ENCODE data around the gene ZNF835. TPM values are rescaled to one million over a fixed set of nuclear protein-coding genes. Genes with fewer than 3 reads are reported as not detected.

Gene ZNF835
- total and polyA plus RNA-seq, 2 of the 13 experiments (the other 11 are each of a cell fraction or from before 2014, with no cell fraction given) = not detected

GRCh38 chr19:56637976-56638555 is 33.5 kb downstream of the ZNF835 start (continued):
- peak; percentile 100 for TF ChIP-seq ZNF615 (CRISPR knock-in tag; IDR thresholded peaks at IDR 0.05; ENCODE audit: borderline replicate concordance)
- TF ChIP-seq ZNF407 (CRISPR knock-in tag; IDR thresholded peaks at IDR 0.05; ENCODE audit: not compliant biosample characterization) = peak; percentile 97
- peak; percentile 99 for TF ChIP-seq ZNF441 (CRISPR knock-in tag; IDR thresholded peaks at IDR 0.05; ENCODE audit: borderline replicate concordance)
- TF ChIP-seq ZNF83 (CRISPR knock-in tag; IDR thresholded peaks at IDR 0.05; ENCODE audit: borderline replicate concordance) = peak; percentile 100
- peak; percentile 77; the same call in 1 of the 2 replicates for TF ChIP-seq DR1 (CRISPR knock-in tag; IDR thresholded peaks at IDR 0.05)
- TF ChIP-seq FIP1L1 (IDR thresholded peaks at IDR 0.05; ENCODE audit: borderline replicate concordance, insufficient read depth, low read depth, low read length) = no peak
- TF ChIP-seq XRCC5 (optimal IDR thresholded peaks at IDR 0.05; ENCODE audit: low read length) = peak; percentile 80
- peak; percentile 98 for TF ChIP-seq HMGXB3 (CRISPR knock-in tag; IDR thresholded peaks at IDR 0.05; ENCODE audit: borderline replicate concordance)
- peak; percentile 94 for TF ChIP-seq YEATS2 (CRISPR knock-in tag; IDR thresholded peaks at IDR 0.05; ENCODE audit: borderline replicate concordance)
- TF ChIP-seq ETV6 (CRISPR knock-in tag; conservative IDR thresholded peaks at IDR 0.05) = peak; percentile 100
- TF ChIP-seq ZKSCAN1 (IDR thresholded peaks at IDR 0.05; ENCODE audit: low read length) = no peak
